Measurements from ENCODE around the gene NIT1. TPM values are rescaled to one million over a fixed set of nuclear protein-coding genes. Genes with fewer than 3 reads are reported as not detected.

Gene NIT1
- total and polyA plus RNA-seq, 7 donors = 24.4 to 66.6 (median 39.6) TPM

DNA sequence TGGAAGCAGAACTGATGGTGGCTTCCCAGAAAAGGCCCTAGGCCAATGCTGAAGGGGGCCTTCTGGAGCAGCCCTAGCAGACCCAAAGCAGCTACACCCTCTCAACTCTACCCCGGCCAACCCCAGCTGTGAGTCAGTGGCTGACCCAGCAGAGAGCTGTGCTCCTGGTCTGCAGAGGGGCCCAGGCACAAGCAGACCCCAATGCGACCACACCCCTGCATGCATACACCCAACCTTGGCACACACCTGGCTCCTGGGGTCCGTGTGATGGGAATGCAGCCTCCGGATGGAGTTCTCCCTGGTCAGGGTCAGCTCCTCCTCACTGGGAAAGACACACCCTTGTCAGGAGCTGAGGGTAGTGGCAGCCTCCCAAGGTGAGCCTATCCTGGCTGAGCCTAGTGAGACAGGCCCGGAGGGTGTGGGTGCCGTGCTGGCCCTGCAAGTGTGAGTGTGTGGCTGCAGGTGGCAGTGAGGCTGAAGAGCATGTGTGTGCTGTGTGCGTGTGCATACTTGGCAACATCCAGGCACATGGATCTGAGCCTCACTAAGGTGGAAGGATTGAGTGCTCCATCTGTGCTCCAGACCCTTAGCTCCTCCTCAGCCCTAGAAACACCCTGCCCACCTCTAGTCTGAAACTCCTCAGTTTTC, 44.3 kb upstream of the NIT1 start:
- Histone ChIP-seq H3K4me1 (no peaks in the 10 kb centered on the region), H3K27ac (no peak overlapping the region), H3K9me3 (no peaks in the 10 kb centered on the region), H3K36me3 (no peaks in the 10 kb centered on the region), H3K27me3 (no peaks in the 10 kb centered on the region), H3K4me3 (no peak overlapping the region)
- no peak for DNase-seq
- intact Hi-C loops (cut with DNase I) = no loop called here
- 38 to 63% methylated on average over 7 of the region's 7 CpGs for WGBS, 2 donors
- TF ChIP-seq POLR2A (IDR thresholded peaks at IDR 0.05) (no peak), POLR2AphosphoS5 (IDR thresholded peaks at IDR 0.05) (no peak), EP300 (IDR thresholded peaks at IDR 0.05) (no peak)
- TF ChIP-seq, protein P1, sequence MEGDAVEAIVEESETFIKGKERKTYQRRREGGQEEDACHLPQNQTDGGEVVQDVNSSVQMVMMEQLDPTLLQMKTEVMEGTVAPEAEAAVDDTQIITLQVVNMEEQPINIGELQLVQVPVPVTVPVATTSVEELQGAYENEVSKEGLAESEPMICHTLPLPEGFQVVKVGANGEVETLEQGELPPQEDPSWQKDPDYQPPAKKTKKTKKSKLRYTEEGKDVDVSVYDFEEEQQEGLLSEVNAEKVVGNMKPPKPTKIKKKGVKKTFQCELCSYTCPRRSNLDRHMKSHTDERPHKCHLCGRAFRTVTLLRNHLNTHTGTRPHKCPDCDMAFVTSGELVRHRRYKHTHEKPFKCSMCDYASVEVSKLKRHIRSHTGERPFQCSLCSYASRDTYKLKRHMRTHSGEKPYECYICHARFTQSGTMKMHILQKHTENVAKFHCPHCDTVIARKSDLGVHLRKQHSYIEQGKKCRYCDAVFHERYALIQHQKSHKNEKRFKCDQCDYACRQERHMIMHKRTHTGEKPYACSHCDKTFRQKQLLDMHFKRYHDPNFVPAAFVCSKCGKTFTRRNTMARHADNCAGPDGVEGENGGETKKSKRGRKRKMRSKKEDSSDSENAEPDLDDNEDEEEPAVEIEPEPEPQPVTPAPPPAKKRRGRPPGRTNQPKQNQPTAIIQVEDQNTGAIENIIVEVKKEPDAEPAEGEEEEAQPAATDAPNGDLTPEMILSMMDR (IDR thresholded peaks at IDR 0.05) = no peak

DNA sequence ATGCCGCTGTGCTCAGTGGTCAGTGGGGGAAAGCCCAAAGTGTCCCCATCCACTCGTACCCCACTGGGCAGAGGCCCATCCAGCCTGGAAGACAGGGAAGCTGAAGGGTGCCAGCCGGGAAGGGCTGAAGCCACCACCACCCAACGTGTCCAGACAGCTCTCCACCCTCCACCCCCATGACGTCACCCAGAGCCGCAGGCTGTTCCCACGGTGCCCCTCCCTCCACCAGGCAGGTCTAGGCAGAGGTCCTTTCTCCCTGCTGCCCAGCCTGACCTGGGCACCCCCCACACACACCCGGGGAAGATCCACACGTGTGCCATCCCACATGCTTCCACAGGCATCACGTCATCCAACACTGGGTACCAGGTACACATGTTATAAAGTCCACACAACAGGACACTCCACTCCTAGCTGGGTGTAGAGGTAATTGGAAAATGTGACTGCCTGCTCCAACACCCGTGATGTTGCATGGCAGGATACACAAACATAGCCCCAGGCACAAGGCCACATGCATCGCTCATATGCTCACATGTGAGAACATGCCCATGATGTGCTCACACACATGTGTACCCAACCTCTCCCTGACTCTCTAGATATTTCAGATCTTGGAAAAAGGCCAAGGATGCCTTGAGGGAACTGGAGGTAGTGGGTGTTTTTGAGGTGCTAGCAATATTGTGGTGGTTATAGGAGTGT, 43.1 kb upstream of the NIT1 start:
- Histone ChIP-seq H3K4me3 (no peak overlapping the region), H3K27ac (no peak overlapping the region), H3K27me3 (peaks cover 0 to 4% (median 0%) of the 10 kb centered on the region in 3 donors), H3K36me3 (no peaks in the 10 kb centered on the region), H3K9me3 (no peaks in the 10 kb centered on the region), H3K4me1 (no peaks in the 10 kb centered on the region)
- no peak for DNase-seq
- TF ChIP-seq EP300 (IDR thresholded peaks at IDR 0.05) (no peak), POLR2A (IDR thresholded peaks at IDR 0.05) (no peak), POLR2AphosphoS5 (IDR thresholded peaks at IDR 0.05) (no peak)
- TF ChIP-seq, protein P1 (IDR thresholded peaks at IDR 0.05) = no peak
- WGBS, 2 donors = 81 to 88% methylated on average over 12 of the region's 12 CpGs
- intact Hi-C loops (cut with DNase I) = no loop called here

DNA sequence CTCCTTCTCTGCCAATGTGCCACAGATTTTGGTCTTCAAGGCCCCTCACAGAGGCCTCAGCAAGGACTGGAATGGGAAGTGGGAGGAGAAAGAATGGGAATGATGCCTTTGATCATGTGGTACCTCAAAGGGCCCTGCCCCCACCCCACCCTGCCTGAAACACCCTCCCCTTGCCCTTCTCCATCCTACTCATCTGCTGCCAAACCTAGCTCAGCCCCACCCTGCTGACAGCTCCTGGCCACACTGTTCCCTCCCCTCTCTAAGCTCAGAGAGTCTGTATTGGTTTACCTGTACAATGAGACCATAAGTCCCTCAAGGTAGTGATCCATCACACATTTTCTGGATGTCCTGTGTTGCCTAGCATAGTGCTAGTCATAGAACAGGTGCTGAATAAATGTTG, 41.5 kb upstream of the NIT1 start:
- no peak overlapping the region for H3K27ac ChIP-seq
- H3K27me3 ChIP-seq = peaks cover 0 to 4% (median 0%) of the 10 kb centered on the region in 3 donors
- no peaks in the 10 kb centered on the region for H3K9me3 ChIP-seq
- H3K4me3 ChIP-seq = no peak overlapping the region
- no peaks in the 10 kb centered on the region for H3K4me1 ChIP-seq
- DNase-seq = no peak
- H3K36me3 ChIP-seq = no peaks in the 10 kb centered on the region
- TF ChIP-seq POLR2A (IDR thresholded peaks at IDR 0.05) (no peak), EP300 (IDR thresholded peaks at IDR 0.05) (no peak), POLR2AphosphoS5 (IDR thresholded peaks at IDR 0.05) (no peak)
- TF ChIP-seq, protein P1 (IDR thresholded peaks at IDR 0.05) = no peak
- intact Hi-C loops (cut with DNase I) = no loop called here

DNA sequence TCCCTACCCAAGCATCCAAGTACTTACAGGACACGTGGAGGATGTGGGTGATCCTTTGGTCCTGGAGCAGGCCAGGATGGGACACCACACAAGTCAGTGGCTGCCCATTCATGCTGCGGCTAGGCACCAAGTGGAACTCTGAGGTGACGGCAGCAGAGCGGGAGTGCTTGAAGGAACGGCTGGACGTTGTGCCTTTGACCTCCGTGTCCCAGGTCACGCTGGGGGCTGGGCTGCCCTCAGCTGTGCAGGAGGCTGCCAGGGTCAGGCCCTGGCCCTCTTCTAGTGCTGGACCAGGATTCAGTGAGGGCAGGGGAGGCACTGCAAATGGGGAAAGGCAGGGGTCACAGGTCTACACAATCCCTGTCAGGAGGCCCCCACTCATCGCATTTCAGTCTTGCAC, 40.5 kb upstream of the NIT1 start:
- TF ChIP-seq POLR2AphosphoS5 (IDR thresholded peaks at IDR 0.05) = no peak
- no peak for DNase-seq
- 86% methylated on average over 9 of the region's 9 CpGs for WGBS, 2 donors

DNA sequence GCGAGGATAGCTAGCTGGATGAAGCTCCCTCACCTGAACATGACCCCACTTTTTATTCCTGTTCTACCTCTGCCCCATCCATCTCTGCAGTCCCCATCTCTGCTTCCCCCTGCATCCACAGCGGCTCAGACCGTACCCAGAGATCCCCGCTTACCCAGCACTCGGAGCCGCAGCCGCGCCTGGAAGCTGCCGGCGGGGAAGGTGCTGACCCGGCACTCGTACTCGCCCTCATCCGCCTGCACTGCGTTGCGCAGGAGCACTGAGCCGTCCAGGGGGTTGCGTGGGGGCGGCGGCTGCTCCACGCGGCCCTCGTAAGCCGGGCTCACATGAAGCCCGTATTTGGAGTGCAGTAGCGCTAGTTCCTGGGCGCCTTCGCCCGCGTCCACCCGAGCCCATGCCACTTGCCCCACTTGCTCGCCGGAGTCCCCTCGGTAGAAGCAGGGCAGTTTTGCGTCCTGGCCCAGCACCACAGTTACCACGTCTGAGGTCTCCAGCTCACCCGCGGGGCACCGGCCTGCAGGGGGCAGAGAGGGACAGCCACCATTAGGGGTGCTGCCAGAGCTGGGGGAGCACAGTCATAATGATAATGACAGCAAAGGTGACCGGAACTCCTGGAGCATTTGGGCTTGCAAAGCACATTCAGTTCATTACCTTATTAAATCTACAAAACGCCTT, 38.3 kb upstream of the NIT1 start:
- Histone ChIP-seq H3K27me3 (peaks cover 0 to 4% (median 0%) of the 10 kb centered on the region in 3 donors), H3K27ac (no peak overlapping the region), H3K9me3 (no peaks in the 10 kb centered on the region), H3K4me1 (no peaks in the 10 kb centered on the region), H3K36me3 (no peaks in the 10 kb centered on the region), H3K4me3 (no peak overlapping the region)
- no peak for DNase-seq
- TF ChIP-seq POLR2AphosphoS5 (IDR thresholded peaks at IDR 0.05) (no peak), POLR2A (IDR thresholded peaks at IDR 0.05) (no peak)
- intact Hi-C loops (cut with DNase I) = no loop called here
- WGBS, 2 donors = 78 to 89% methylated on average over 41 of the region's 41 CpGs

More for the DNA sequence above, 40.5 kb upstream of the NIT1 start:
- intact Hi-C loops (cut with DNase I) = no loop called here
- H3K27ac ChIP-seq = no peak overlapping the region
- peaks cover 0 to 4% (median 0%) of the 10 kb centered on the region in 3 donors for H3K27me3 ChIP-seq
- no peak overlapping the region for H3K4me3 ChIP-seq
- no peaks in the 10 kb centered on the region for H3K4me1 ChIP-seq
- no peaks in the 10 kb centered on the region for H3K9me3 ChIP-seq
- H3K36me3 ChIP-seq = no peaks in the 10 kb centered on the region
